ENCODE measurements around the gene PRICKLE2.

PRICKLE2 gene

GRCh38 chr3:64247991-64248646 is 22.9 kb upstream of the PRICKLE2 start:
- DNase-seq = no peak

GRCh38 chr3:64244011-64244942 is 19.0 kb upstream of the PRICKLE2 start:
- no peak for DNase-seq

GRCh38 chr3:64242435-64242834 is 17.2 kb upstream of the PRICKLE2 start:
- DNase-seq = peak in 1 of 2 experiments; percentile 5

- no peak for DNase-seq
Observed at GRCh38 chr3:64240959-64241358, 15.7 kb upstream of the PRICKLE2 start.

- DNase-seq = no peak
Observed at GRCh38 chr3:64240396-64240795, 15.1 kb upstream of the PRICKLE2 start.

GRCh38 chr3:64239841-64240240 is 14.6 kb upstream of the PRICKLE2 start:
- DNase-seq = no peak

- DNase-seq = peak in 1 of 2 experiments; percentile 63
Observed at GRCh38 chr3:64238971-64239667, 13.9 kb upstream of the PRICKLE2 start.

GRCh38 chr3:64237083-64237482 is 11.8 kb upstream of the PRICKLE2 start:
- DNase-seq = no peak

- no peak for DNase-seq
Observed at GRCh38 chr3:64235605-64236004, 10.3 kb upstream of the PRICKLE2 start.

GRCh38 chr3:64234571-64234970 is 9.3 kb upstream of the PRICKLE2 start:
- DNase-seq = no peak

GRCh38 chr3:64232821-64233220 is 7.6 kb upstream of the PRICKLE2 start:
- DNase-seq = no peak

GRCh38 chr3:64229903-64230302 is 4.6 kb upstream of the PRICKLE2 start:
- DNase-seq = no peak

GRCh38 chr3:64228110-64228509 is 2.8 kb upstream of the PRICKLE2 start:
- no peak for DNase-seq

- DNase-seq = no peak
Observed at GRCh38 chr3:64226730-64227129, 1.5 kb upstream of the PRICKLE2 start.

- no peak for DNase-seq
Observed at GRCh38 chr3:64225695-64226499, 631 bp upstream of the PRICKLE2 start.

GRCh38 chr3:64223791-64224745 is 1.2 kb downstream of the PRICKLE2 start:
- DNase-seq = peak in 1 of 2 experiments; percentile 42

GRCh38 chr3:64222501-64223111 is 2.7 kb downstream of the PRICKLE2 start:
- no peak for DNase-seq

- DNase-seq = no peak
Observed at GRCh38 chr3:64221571-64222257, 3.6 kb downstream of the PRICKLE2 start.

GRCh38 chr3:64220161-64220914 is 4.9 kb downstream of the PRICKLE2 start:
- DNase-seq = peak; percentile 22 to 69

- no peak for DNase-seq
Observed at GRCh38 chr3:64218746-64219145, 6.5 kb downstream of the PRICKLE2 start.

All from NCI-H446 (cell line).